ENCODE data around the gene PHOSPHO1.
"Not testable (repeated sequence)": the region's sequence is repeated elsewhere in the genome, so short reads cannot be mapped to it uniquely, and the experiment has no call there.

The PHOSPHO1 gene

GRCh38 chr17:49191409-49191916, 39.1 kb downstream of the PHOSPHO1 start:
- no peak for DNase-seq

- no peak for DNase-seq
These were observed 39.7 kb downstream of the PHOSPHO1 start for GRCh38 chr17:49190932-49191331.

- no peak for DNase-seq
These were observed 43.3 kb downstream of the PHOSPHO1 start for GRCh38 chr17:49187301-49187700.

GRCh38 chr17:49185381-49185780, 45.2 kb downstream of the PHOSPHO1 start:
- DNase-seq, result not testable (repeated sequence)

- not testable (repeated sequence) for DNase-seq
These were observed 46.1 kb downstream of the PHOSPHO1 start for GRCh38 chr17:49184522-49184921.

- DNase-seq, result no peak
These were observed 46.8 kb downstream of the PHOSPHO1 start for GRCh38 chr17:49183801-49184200.

- no peak for DNase-seq
These were observed 47.2 kb downstream of the PHOSPHO1 start for GRCh38 chr17:49183341-49183740.

- no peak for DNase-seq
These were observed 49.5 kb downstream of the PHOSPHO1 start for GRCh38 chr17:49180998-49181635.

- no peak for DNase-seq
These were observed 50.3 kb downstream of the PHOSPHO1 start for GRCh38 chr17:49180303-49180702.

- not testable (repeated sequence) for DNase-seq
These were observed 54.6 kb downstream of the PHOSPHO1 start for GRCh38 chr17:49175978-49176377.

All from NCI-H187 treated with DMSO at 0.1 percent for 48 hours (cell line).